Measurements from ENCODE around the gene SLC17A5.

Gene SLC17A5

GRCh38 chr6:73675466-73676098 lies 21.8 kb upstream of the SLC17A5 start:
- peak; percentile 75 for DNase-seq (ENCODE audit: low spot score)
- Histone ChIP-seq H3K4me2 (ENCODE audit: insufficient read depth, low read length, poor library complexity, severe bottlenecking) (no peak overlapping the region), H3K27ac (replicated peaks; ENCODE audit: low read length) (no peak overlapping the region), H2AFZ (ENCODE audit: low read length) (no peak overlapping the region), H2AK5ac (ENCODE audit: low read depth, low read length) (no peak overlapping the region), H3K18ac (ENCODE audit: low read length) (no peak overlapping the region), H3K36me3 (replicated peaks in 1 of 2; ENCODE audit: control insufficient read depth in 2 of 2, insufficient read depth in 2 of 2, low read length in 2 of 2) (no peaks in the 10 kb centered on the region), H3K9me3 (replicated peaks in 1 of 2; ENCODE audit: control insufficient read depth in 2 of 2, insufficient read depth in 1 of 2, low read depth in 1 of 2, low read length in 2 of 2) (no peaks in the 10 kb centered on the region), H2BK15ac (ENCODE audit: low read length) (no peak overlapping the region), H3K14ac (ENCODE audit: low read length) (no peak overlapping the region), H3K23ac (ENCODE audit: low read depth, low read length, poor library complexity) (no peak overlapping the region), H3K27me3 (ENCODE audit: control insufficient read depth in 3 of 3, insufficient read depth in 3 of 3, low read depth in 1 of 3, low read length in 3 of 3) (no peaks in the 10 kb centered on the region), H4K8ac (ENCODE audit: low read depth, low read length) (no peak overlapping the region), H2BK120ac (ENCODE audit: low read depth, low read length) (no peak overlapping the region), H2BK12ac (ENCODE audit: low read length) (no peak overlapping the region), H3K4ac (ENCODE audit: low read length) (no peak overlapping the region), H3K4me1 (ENCODE audit: control insufficient read depth in 2 of 2, insufficient read depth in 1 of 2, low read depth in 1 of 2, low read length in 2 of 2) (no peaks in the 10 kb centered on the region), H3K9ac (ENCODE audit: low read depth, low read length, poor library complexity) (no peak overlapping the region), H2BK5ac (ENCODE audit: low read length) (no peak overlapping the region), H3K4me3 (ENCODE audit: low read length in 2 of 2) (no peak overlapping the region), H4K91ac (ENCODE audit: low read depth, low read length, poor library complexity) (no peak overlapping the region), H3K79me1 (ENCODE audit: low read depth, low read length) (no peaks in the 10 kb centered on the region)
- WGBS, 2 donors (ENCODE audit: extremely low coverage in 2 of 2, insufficient read length in 2 of 2, insufficient replicate concordance in 1 of 2) = no CpG with 5 or more reads among the region's 4 CpGs

- no peak overlapping the region for H3K9ac ChIP-seq (ENCODE audit: low read depth, low read length, poor library complexity)
- no peak overlapping the region for H3K18ac ChIP-seq (ENCODE audit: low read length)
- H3K23ac ChIP-seq (ENCODE audit: low read depth, low read length, poor library complexity) = no peak overlapping the region
- H3K27ac ChIP-seq (replicated peaks; ENCODE audit: low read length) = no peak overlapping the region
- no peak overlapping the region for H2BK12ac ChIP-seq (ENCODE audit: low read length)
- no peak overlapping the region for H3K4me3 ChIP-seq (ENCODE audit: low read length in 2 of 2)
- H3K14ac ChIP-seq (ENCODE audit: low read length) = no peak overlapping the region
- no peak overlapping the region for H3K4ac ChIP-seq (ENCODE audit: low read length)
- WGBS, 2 donors (ENCODE audit: extremely low coverage in 2 of 2, insufficient read length in 2 of 2, insufficient replicate concordance in 1 of 2) = no CpG with 5 or more reads among the region's 8 CpGs
- H2BK120ac ChIP-seq (ENCODE audit: low read depth, low read length) = no peak overlapping the region
- H4K8ac ChIP-seq (ENCODE audit: low read depth, low read length) = no peak overlapping the region
- H3K27me3 ChIP-seq (ENCODE audit: control insufficient read depth in 3 of 3, insufficient read depth in 3 of 3, low read depth in 1 of 3, low read length in 3 of 3) = peaks cover 0 to 3% (median 0%) of the 10 kb centered on the region in 3 experiments
- DNase-seq (ENCODE audit: low spot score) = no peak
- no peak overlapping the region for H2AK5ac ChIP-seq (ENCODE audit: low read depth, low read length)
- H2BK15ac ChIP-seq (ENCODE audit: low read length) = no peak overlapping the region
- no peak overlapping the region for H4K91ac ChIP-seq (ENCODE audit: low read depth, low read length, poor library complexity)
- no peak overlapping the region for H3K4me2 ChIP-seq (ENCODE audit: insufficient read depth, low read length, poor library complexity, severe bottlenecking)
- H3K79me1 ChIP-seq (ENCODE audit: low read depth, low read length) = no peaks in the 10 kb centered on the region
- H2AFZ ChIP-seq (ENCODE audit: low read length) = no peak overlapping the region
- H3K36me3 ChIP-seq (replicated peaks in 1 of 2; ENCODE audit: control insufficient read depth in 2 of 2, insufficient read depth in 2 of 2, low read length in 2 of 2) = no peaks in the 10 kb centered on the region
- H2BK5ac ChIP-seq (ENCODE audit: low read length) = no peak overlapping the region
- no peaks in the 10 kb centered on the region for H3K4me1 ChIP-seq (ENCODE audit: control insufficient read depth in 2 of 2, insufficient read depth in 1 of 2, low read depth in 1 of 2, low read length in 2 of 2)
- H3K9me3 ChIP-seq (replicated peaks in 1 of 2; ENCODE audit: control insufficient read depth in 2 of 2, insufficient read depth in 1 of 2, low read depth in 1 of 2, low read length in 2 of 2) = no peaks in the 10 kb centered on the region
These were observed 18.3 kb upstream of the SLC17A5 start for GRCh38 chr6:73671911-73672685.

GRCh38 chr6:73669005-73669404 lies 15.2 kb upstream of the SLC17A5 start:
- no peak overlapping the region for H3K4ac ChIP-seq (ENCODE audit: low read length)
- no peaks in the 10 kb centered on the region for H3K36me3 ChIP-seq (replicated peaks in 1 of 2; ENCODE audit: control insufficient read depth in 2 of 2, insufficient read depth in 2 of 2, low read length in 2 of 2)
- peaks cover 0 to 3% (median 0%) of the 10 kb centered on the region in 3 experiments for H3K27me3 ChIP-seq (ENCODE audit: control insufficient read depth in 3 of 3, insufficient read depth in 3 of 3, low read depth in 1 of 3, low read length in 3 of 3)
- no peak overlapping the region for H2BK5ac ChIP-seq (ENCODE audit: low read length)
- no peak overlapping the region for H2AK5ac ChIP-seq (ENCODE audit: low read depth, low read length)
- H2BK15ac ChIP-seq (ENCODE audit: low read length) = no peak overlapping the region
- no peaks in the 10 kb centered on the region for H3K9me3 ChIP-seq (replicated peaks in 1 of 2; ENCODE audit: control insufficient read depth in 2 of 2, insufficient read depth in 1 of 2, low read depth in 1 of 2, low read length in 2 of 2)
- H3K4me2 ChIP-seq (ENCODE audit: insufficient read depth, low read length, poor library complexity, severe bottlenecking) = no peak overlapping the region
- H3K27ac ChIP-seq (replicated peaks; ENCODE audit: low read length) = no peak overlapping the region
- H3K4me1 ChIP-seq (ENCODE audit: control insufficient read depth in 2 of 2, insufficient read depth in 1 of 2, low read depth in 1 of 2, low read length in 2 of 2) = no peaks in the 10 kb centered on the region
- no peak overlapping the region for H2BK120ac ChIP-seq (ENCODE audit: low read depth, low read length)
- H4K8ac ChIP-seq (ENCODE audit: low read depth, low read length) = no peak overlapping the region
- no CpG with 5 or more reads among the region's 1 CpG for WGBS, 2 donors (ENCODE audit: extremely low coverage in 2 of 2, insufficient read length in 2 of 2, insufficient replicate concordance in 1 of 2)
- H2AFZ ChIP-seq (ENCODE audit: low read length) = no peak overlapping the region
- no peak overlapping the region for H3K4me3 ChIP-seq (ENCODE audit: low read length in 2 of 2)
- no peak overlapping the region for H4K91ac ChIP-seq (ENCODE audit: low read depth, low read length, poor library complexity)
- no peak overlapping the region for H3K9ac ChIP-seq (ENCODE audit: low read depth, low read length, poor library complexity)
- H3K23ac ChIP-seq (ENCODE audit: low read depth, low read length, poor library complexity) = no peak overlapping the region
- H3K79me1 ChIP-seq (ENCODE audit: low read depth, low read length) = no peaks in the 10 kb centered on the region
- no peak overlapping the region for H3K14ac ChIP-seq (ENCODE audit: low read length)
- H3K18ac ChIP-seq (ENCODE audit: low read length) = no peak overlapping the region
- DNase-seq (ENCODE audit: low spot score) = no peak
- H2BK12ac ChIP-seq (ENCODE audit: low read length) = no peak overlapping the region

GRCh38 chr6:73667798-73668197 lies 14.0 kb upstream of the SLC17A5 start:
- no peaks in the 10 kb centered on the region for H3K36me3 ChIP-seq (replicated peaks in 1 of 2; ENCODE audit: control insufficient read depth in 2 of 2, insufficient read depth in 2 of 2, low read length in 2 of 2)
- H3K4ac ChIP-seq (ENCODE audit: low read length) = no peak overlapping the region
- no peak overlapping the region for H4K91ac ChIP-seq (ENCODE audit: low read depth, low read length, poor library complexity)
- H3K27ac ChIP-seq (replicated peaks; ENCODE audit: low read length) = no peak overlapping the region
- no peak overlapping the region for H3K18ac ChIP-seq (ENCODE audit: low read length)
- no CpG with 5 or more reads among the region's 1 CpG for WGBS, 2 donors (ENCODE audit: extremely low coverage in 2 of 2, insufficient read length in 2 of 2, insufficient replicate concordance in 1 of 2)
- no peak overlapping the region for H2AFZ ChIP-seq (ENCODE audit: low read length)
- H3K14ac ChIP-seq (ENCODE audit: low read length) = no peak overlapping the region
- no peaks in the 10 kb centered on the region for H3K79me1 ChIP-seq (ENCODE audit: low read depth, low read length)
- H2BK15ac ChIP-seq (ENCODE audit: low read length) = no peak overlapping the region
- peaks cover 0 to 3% (median 0%) of the 10 kb centered on the region in 3 experiments for H3K27me3 ChIP-seq (ENCODE audit: control insufficient read depth in 3 of 3, insufficient read depth in 3 of 3, low read depth in 1 of 3, low read length in 3 of 3)
- H3K9ac ChIP-seq (ENCODE audit: low read depth, low read length, poor library complexity) = no peak overlapping the region
- H2AK5ac ChIP-seq (ENCODE audit: low read depth, low read length) = no peak overlapping the region
- H2BK120ac ChIP-seq (ENCODE audit: low read depth, low read length) = no peak overlapping the region
- H2BK5ac ChIP-seq (ENCODE audit: low read length) = no peak overlapping the region
- no peak overlapping the region for H4K8ac ChIP-seq (ENCODE audit: low read depth, low read length)
- H3K4me1 ChIP-seq (ENCODE audit: control insufficient read depth in 2 of 2, insufficient read depth in 1 of 2, low read depth in 1 of 2, low read length in 2 of 2) = no peaks in the 10 kb centered on the region
- DNase-seq (ENCODE audit: low spot score) = no peak
- H3K23ac ChIP-seq (ENCODE audit: low read depth, low read length, poor library complexity) = no peak overlapping the region
- H3K4me2 ChIP-seq (ENCODE audit: insufficient read depth, low read length, poor library complexity, severe bottlenecking) = no peak overlapping the region
- H3K9me3 ChIP-seq (replicated peaks in 1 of 2; ENCODE audit: control insufficient read depth in 2 of 2, insufficient read depth in 1 of 2, low read depth in 1 of 2, low read length in 2 of 2) = no peaks in the 10 kb centered on the region
- no peak overlapping the region for H3K4me3 ChIP-seq (ENCODE audit: low read length in 2 of 2)
- H2BK12ac ChIP-seq (ENCODE audit: low read length) = no peak overlapping the region

Data from neuronal stem cell (in vitro differentiated cells).